Measurements from ENCODE around the gene CENPN. TPM values are rescaled to one million over a fixed set of nuclear protein-coding genes. Genes with fewer than 3 reads are reported as not detected.
A peak's percentile ranks its signal among the peaks of the same experiment; 100 is the strongest.

CENPN gene
- total and polyA plus RNA-seq, 2 of the 13 experiments (the other 11 are each of a cell fraction or from before 2014, with no cell fraction given): 29.7 to 129 TPM

GRCh38 chr16:81006211-81006812 lies 702 bp upstream of the CENPN start (continued):
- TF ChIP-seq, protein P1, sequence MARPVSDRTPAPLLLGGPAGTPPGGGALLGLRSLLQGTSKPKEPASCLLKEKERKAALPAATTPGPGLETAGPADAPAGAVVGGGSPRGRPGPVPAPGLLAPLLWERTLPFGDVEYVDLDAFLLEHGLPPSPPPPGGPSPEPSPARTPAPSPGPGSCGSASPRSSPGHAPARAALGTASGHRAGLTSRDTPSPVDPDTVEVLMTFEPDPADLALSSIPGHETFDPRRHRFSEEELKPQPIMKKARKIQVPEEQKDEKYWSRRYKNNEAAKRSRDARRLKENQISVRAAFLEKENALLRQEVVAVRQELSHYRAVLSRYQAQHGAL (CRISPR knock-in tag; IDR thresholded peaks at IDR 0.05; ENCODE audit: not compliant biosample characterization): peak; percentile 22
- no peak for TF ChIP-seq ASH2L (IDR thresholded peaks at IDR 0.05; ENCODE audit: insufficient read length, low read depth, low read length)
- TF ChIP-seq ZNF34 (CRISPR knock-in tag; IDR thresholded peaks at IDR 0.05; ENCODE audit: borderline replicate concordance): 0 out of 2 replicates have a peak, but pooled peaks have one; percentile 50
- peak; percentile 83; the same call in 1 of the 2 replicates for TF ChIP-seq ZNF225 (CRISPR knock-in tag; IDR thresholded peaks at IDR 0.05)
- 0 out of 2 replicates have a peak, but pooled peaks have one; percentile 36 for TF ChIP-seq ZNF337 (CRISPR knock-in tag; IDR thresholded peaks at IDR 0.05; ENCODE audit: borderline replicate concordance, low read depth)
- no peak for TF ChIP-seq ZNF33B (CRISPR knock-in tag; IDR thresholded peaks at IDR 0.05)
- TF ChIP-seq ZNF230 (CRISPR knock-in tag; IDR thresholded peaks at IDR 0.05): no peak
- no peak for TF ChIP-seq ZNF224 (CRISPR knock-in tag; IDR thresholded peaks at IDR 0.05)
- TF ChIP-seq, protein P2, sequence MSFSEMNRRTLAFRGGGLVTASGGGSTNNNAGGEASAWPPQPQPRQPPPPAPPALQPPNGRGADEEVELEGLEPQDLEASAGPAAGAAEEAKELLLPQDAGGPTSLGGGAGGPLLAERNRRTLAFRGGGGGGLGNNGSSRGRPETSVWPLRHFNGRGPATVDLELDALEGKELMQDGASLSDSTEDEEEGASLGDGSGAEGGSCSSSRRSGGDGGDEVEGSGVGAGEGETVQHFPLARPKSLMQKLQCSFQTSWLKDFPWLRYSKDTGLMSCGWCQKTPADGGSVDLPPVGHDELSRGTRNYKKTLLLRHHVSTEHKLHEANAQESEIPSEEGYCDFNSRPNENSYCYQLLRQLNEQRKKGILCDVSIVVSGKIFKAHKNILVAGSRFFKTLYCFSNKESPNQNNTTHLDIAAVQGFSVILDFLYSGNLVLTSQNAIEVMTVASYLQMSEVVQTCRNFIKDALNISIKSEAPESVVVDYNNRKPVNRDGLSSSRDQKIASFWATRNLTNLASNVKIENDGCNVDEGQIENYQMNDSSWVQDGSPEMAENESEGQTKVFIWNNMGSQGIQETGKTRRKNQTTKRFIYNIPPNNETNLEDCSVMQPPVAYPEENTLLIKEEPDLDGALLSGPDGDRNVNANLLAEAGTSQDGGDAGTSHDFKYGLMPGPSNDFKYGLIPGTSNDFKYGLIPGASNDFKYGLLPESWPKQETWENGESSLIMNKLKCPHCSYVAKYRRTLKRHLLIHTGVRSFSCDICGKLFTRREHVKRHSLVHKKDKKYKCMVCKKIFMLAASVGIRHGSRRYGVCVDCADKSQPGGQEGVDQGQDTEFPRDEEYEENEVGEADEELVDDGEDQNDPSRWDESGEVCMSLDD (CRISPR knock-in tag; IDR thresholded peaks at IDR 0.05; ENCODE audit: borderline replicate concordance): no peak
- TF ChIP-seq PATZ1 (CRISPR knock-in tag; IDR thresholded peaks at IDR 0.05): no peak
- TF ChIP-seq ZSCAN12 (CRISPR knock-in tag; IDR thresholded peaks at IDR 0.05): no peak
- peak; percentile 18; the same call in 1 of the 2 replicates for TF ChIP-seq ISX (CRISPR knock-in tag; conservative IDR thresholded peaks at IDR 0.05)
- peak; percentile 98 for TF ChIP-seq ZNF263 (CRISPR knock-in tag; IDR thresholded peaks at IDR 0.05)
- TF ChIP-seq ZNF101 (CRISPR knock-in tag; IDR thresholded peaks at IDR 0.05; ENCODE audit: borderline replicate concordance, low read depth): no peak
- TF ChIP-seq CAMTA2 (CRISPR knock-in tag; IDR thresholded peaks at IDR 0.05; ENCODE audit: borderline replicate concordance): peak; percentile 68; the same call in 1 of the 2 replicates
- TF ChIP-seq ZMAT5 (CRISPR knock-in tag; IDR thresholded peaks at IDR 0.05; ENCODE audit: borderline replicate concordance, low read depth): no peak
- 0 out of 2 replicates have a peak, but pooled peaks have one; percentile 18 for TF ChIP-seq MLXIP (CRISPR knock-in tag; IDR thresholded peaks at IDR 0.05; ENCODE audit: borderline replicate concordance)
- TF ChIP-seq HES4 (CRISPR knock-in tag; IDR thresholded peaks at IDR 0.05; ENCODE audit: borderline replicate concordance): no peak
- TF ChIP-seq MXD3 (CRISPR knock-in tag; IDR thresholded peaks at IDR 0.05): 0 out of 2 replicates have a peak, but pooled peaks have one; percentile 73

All from HepG2 (cell line).